D721Med (cell line): ENCODE results near the gene LGALS7.

Experiments
- DNase-seq: peaks from one replicate; pipeline ENCODE4 v3.0.0; 2011; ENCODE audit warnings: low spot score; ENCODE audit not compliant: insufficient read length
- FAIRE-seq: peaks from 2 replicates; lab custom pipeline; 2011; peaks lifted over from hg19 to GRCh38; lab: Jason Lieb, UNC
- CTCF ChIP-seq: IDR thresholded peaks from 2 replicates; pipeline ENCODE4 v1.5.1; 2012; ENCODE audit warnings: mild to moderate bottlenecking, control low read depth; ENCODE audit not compliant: insufficient read depth; ENCODE audit errors: missing control alignments

LGALS7 gene

GRCh38 chr19:38736413-38737280 is 36.7 kb downstream of the LGALS7 start:
- DNase-seq: peak; percentile 85
- no peak for FAIRE-seq
- no peak for TF ChIP-seq CTCF

GRCh38 chr19:38736036-38736412 is 37.3 kb downstream of the LGALS7 start:
- no peak for FAIRE-seq
- no peak for DNase-seq
- no peak for TF ChIP-seq CTCF

- FAIRE-seq (no peak), DNase-seq (no peak)
- TF ChIP-seq CTCF: no peak
Observed at GRCh38 chr19:38735257-38735686, 38.0 kb downstream of the LGALS7 start.

GRCh38 chr19:38734426-38735256 is 38.7 kb downstream of the LGALS7 start:
- FAIRE-seq (no peak), DNase-seq (no peak)
- no peak for TF ChIP-seq CTCF

GRCh38 chr19:38734176-38734425 is 39.2 kb downstream of the LGALS7 start:
- FAIRE-seq (no peak), DNase-seq (no peak)
- no peak for TF ChIP-seq CTCF

GRCh38 chr19:38733493-38734175 is 39.7 kb downstream of the LGALS7 start:
- FAIRE-seq: no peak
- no peak for TF ChIP-seq CTCF
- DNase-seq: no peak
